KMS-11 (cell line): ENCODE data around the gene MBOAT1.

Experiments used
- H2AFZ ChIP-seq: fragments of 200-600 bp; sonication (generic); 2 replicates; pipeline ENCODE4 v1.6.1; 2016; ENCODE audit warnings: antibody characterized with exemption, mixed run types, low read depth
- H3K27ac ChIP-seq: fragments of 200-600 bp; sonication (generic); 2 replicates; pipeline ENCODE4 v1.6.1; 2016; ENCODE audit warnings: mild to moderate bottlenecking, mixed run types
- H3K27me3 ChIP-seq: fragments of 200-600 bp; sonication (generic); 2 replicates; pipeline ENCODE4 v1.6.1; 2017; ENCODE audit warnings: mild to moderate bottlenecking, low read depth, mixed run types, moderate library complexity; ENCODE audit not compliant: insufficient read depth
- H3K36me3 ChIP-seq: fragments of 200-600 bp; sonication (generic); 2 replicates; pipeline ENCODE4 v1.6.1; 2017; ENCODE audit warnings: mild to moderate bottlenecking, mixed run types; ENCODE audit not compliant: insufficient read depth
- H3K4me1 ChIP-seq: fragments of 200-600 bp; sonication (generic); 2 replicates; pipeline ENCODE4 v1.6.1; 2016; ENCODE audit warnings: mild to moderate bottlenecking, low read depth, mixed run types; ENCODE audit not compliant: poor library complexity, severe bottlenecking
- H3K4me2 ChIP-seq: fragments of 200-600 bp; sonication (generic); 2 replicates; pipeline ENCODE4 v1.7.0; 2016; ENCODE audit warnings: mild to moderate bottlenecking, mixed run types
- H3K4me3 ChIP-seq: fragments of 200-600 bp; sonication (generic); IDR thresholded peaks from 2 replicates; pipeline ENCODE4 v1.6.1; 2017; ENCODE audit warnings: low read depth, low read length, mixed read lengths; ENCODE audit not compliant: insufficient read depth
- H3K79me2 ChIP-seq: fragments of 200-600 bp; sonication (generic); 2 replicates; pipeline ENCODE4 v1.6.1; 2016; ENCODE audit warnings: low read depth, mixed run types; ENCODE audit not compliant: insufficient read depth
- H3K9ac ChIP-seq: fragments of 200-600 bp; sonication (generic); 2 replicates; pipeline ENCODE4 v1.6.1; 2016; ENCODE audit warnings: mild to moderate bottlenecking, mixed run types
- H4K20me1 ChIP-seq: fragments of 200-600 bp; sonication (generic); 2 replicates; pipeline ENCODE4 v1.6.1; 2016; ENCODE audit warnings: mild to moderate bottlenecking, mixed run types; ENCODE audit not compliant: insufficient read depth
- TF ChIP-seq, protein P1 (sequence below): fragments of 200-600 bp; sonication (generic); conservative IDR thresholded peaks from 2 replicates; pipeline ENCODE4 v1.6.1; 2017; ENCODE audit warnings: low read depth, mild to moderate bottlenecking, antibody characterized with exemption, low read length, moderate library complexity, mixed read lengths

MBOAT1 gene

DNA sequence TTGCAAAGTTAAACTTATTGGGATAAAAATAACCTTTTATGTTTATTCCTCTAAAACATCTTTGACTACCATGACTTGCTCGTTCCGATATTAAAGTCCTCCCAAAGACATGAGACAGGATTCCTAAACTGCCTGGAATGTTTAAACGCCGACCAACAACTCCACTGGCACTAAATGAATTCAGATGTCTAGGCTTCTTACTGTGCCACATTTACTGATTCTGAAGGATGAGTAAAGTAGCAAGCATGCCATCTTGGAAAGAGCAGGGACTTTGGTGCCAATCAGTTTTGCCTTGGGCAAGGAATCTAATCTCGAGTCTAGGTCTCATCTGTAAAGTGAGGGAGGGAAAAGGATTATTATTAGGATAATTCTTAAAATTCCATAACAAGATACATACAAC is 25.3 kb downstream of the MBOAT1 start:
- Histone ChIP-seq H3K4me2 (no peak overlapping the region), H3K9ac (no peak overlapping the region), H3K79me2 (peaks cover 6% of the 10 kb centered on the region; the same call in 1 of the 2 replicates)

DNA sequence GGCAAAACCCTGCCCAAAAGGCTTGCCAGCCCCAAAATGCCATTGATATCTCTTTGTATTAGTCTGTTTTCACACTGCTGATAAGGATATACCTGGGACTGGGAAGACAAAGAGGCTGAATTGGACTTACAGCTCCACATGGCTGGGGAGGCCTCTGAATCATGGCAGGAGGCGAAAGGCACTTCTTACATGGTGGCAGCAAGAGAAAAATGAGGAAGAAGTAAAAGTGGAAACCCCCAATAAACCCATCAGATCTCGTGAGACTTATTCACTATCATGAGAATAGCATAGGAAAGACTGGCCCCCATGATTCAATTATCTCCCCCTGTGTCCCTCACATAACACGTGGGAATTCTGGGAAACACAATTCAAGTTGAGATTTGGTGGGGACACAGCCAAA is 28.6 kb downstream of the MBOAT1 start:
- peaks cover 21% of the 10 kb centered on the region for H3K4me1 ChIP-seq
- H3K4me2 ChIP-seq = no peak overlapping the region
- no peak overlapping the region for H3K4me3 ChIP-seq
- no peak overlapping the region for H3K27ac ChIP-seq
- H3K79me2 ChIP-seq = peaks cover 11% of the 10 kb centered on the region; the same call in 1 of the 2 replicates
- H3K36me3 ChIP-seq = no peaks in the 10 kb centered on the region
- no peaks in the 10 kb centered on the region for H4K20me1 ChIP-seq
- TF ChIP-seq, protein P1, sequence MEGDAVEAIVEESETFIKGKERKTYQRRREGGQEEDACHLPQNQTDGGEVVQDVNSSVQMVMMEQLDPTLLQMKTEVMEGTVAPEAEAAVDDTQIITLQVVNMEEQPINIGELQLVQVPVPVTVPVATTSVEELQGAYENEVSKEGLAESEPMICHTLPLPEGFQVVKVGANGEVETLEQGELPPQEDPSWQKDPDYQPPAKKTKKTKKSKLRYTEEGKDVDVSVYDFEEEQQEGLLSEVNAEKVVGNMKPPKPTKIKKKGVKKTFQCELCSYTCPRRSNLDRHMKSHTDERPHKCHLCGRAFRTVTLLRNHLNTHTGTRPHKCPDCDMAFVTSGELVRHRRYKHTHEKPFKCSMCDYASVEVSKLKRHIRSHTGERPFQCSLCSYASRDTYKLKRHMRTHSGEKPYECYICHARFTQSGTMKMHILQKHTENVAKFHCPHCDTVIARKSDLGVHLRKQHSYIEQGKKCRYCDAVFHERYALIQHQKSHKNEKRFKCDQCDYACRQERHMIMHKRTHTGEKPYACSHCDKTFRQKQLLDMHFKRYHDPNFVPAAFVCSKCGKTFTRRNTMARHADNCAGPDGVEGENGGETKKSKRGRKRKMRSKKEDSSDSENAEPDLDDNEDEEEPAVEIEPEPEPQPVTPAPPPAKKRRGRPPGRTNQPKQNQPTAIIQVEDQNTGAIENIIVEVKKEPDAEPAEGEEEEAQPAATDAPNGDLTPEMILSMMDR = no peak
- H2AFZ ChIP-seq = no peak overlapping the region
- no peaks in the 10 kb centered on the region for H3K27me3 ChIP-seq
- no peak overlapping the region for H3K9ac ChIP-seq

More for the DNA sequence above, 25.3 kb downstream of the MBOAT1 start:
- Histone ChIP-seq H3K36me3 (no peaks in the 10 kb centered on the region), H3K27me3 (no peaks in the 10 kb centered on the region), H2AFZ (no peak overlapping the region), H4K20me1 (no peaks in the 10 kb centered on the region), H3K4me3 (no peak overlapping the region), H3K4me1 (peaks cover 4% of the 10 kb centered on the region), H3K27ac (no peak overlapping the region)
- TF ChIP-seq, protein P1 = no peak

DNA sequence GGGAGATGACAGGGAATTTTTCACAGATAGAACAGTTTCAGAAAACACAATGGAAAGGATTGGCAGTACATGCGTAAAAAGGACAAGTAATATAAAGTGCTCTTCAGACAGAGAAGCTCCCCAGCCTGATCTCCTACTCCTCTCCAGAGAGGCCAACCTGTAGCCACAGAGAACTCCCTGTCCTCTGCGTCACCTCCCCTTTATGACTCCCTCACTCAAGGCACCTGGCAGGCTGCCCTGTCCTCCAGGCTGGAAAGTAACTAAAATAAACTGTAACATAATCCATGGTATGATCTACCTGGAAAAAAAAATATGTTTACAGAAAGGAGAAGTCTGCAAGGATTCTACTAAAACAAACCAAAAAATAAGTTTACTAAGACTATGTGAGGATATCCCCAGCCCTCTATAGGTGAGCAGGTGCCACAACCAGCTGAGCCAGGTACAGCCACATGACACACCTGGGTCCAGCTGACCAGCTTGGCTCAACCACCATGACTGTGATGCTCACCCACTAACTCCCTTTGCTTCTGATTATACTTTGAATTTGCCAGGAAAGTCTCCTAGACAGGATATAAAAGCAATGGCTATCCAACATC is 29.2 kb downstream of the MBOAT1 start:
- Histone ChIP-seq H3K9ac (no peak overlapping the region), H4K20me1 (no peaks in the 10 kb centered on the region), H3K4me3 (no peak overlapping the region), H3K4me2 (no peak overlapping the region), H3K36me3 (no peaks in the 10 kb centered on the region), H3K4me1 (peaks cover 21% of the 10 kb centered on the region), H3K27me3 (no peaks in the 10 kb centered on the region), H2AFZ (no peak overlapping the region), H3K79me2 (peaks cover 11% of the 10 kb centered on the region; the same call in 1 of the 2 replicates), H3K27ac (no peak overlapping the region)
- TF ChIP-seq, protein P1 = no peak

DNA sequence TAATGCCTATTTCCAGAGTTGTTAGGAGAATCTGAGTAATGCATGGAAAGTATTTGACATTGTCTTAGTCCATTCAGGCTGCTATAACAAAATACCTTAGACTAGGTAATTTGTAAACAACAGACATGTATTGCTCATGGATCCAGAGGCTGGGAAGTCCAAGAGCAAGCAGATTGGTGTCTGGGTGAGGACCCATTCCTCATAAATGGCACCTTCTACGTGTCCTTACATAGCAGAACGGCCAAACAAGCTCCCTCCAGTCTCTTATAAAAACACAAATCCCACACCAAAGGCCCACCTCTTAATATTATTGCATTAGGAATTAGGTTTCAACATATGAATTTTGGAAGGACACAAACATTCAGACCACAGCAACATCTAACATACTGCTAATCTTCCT is 30.2 kb downstream of the MBOAT1 start:
- no peaks in the 10 kb centered on the region for H4K20me1 ChIP-seq
- H3K36me3 ChIP-seq = no peaks in the 10 kb centered on the region
- no peak overlapping the region for H2AFZ ChIP-seq
- H3K79me2 ChIP-seq = peaks cover 11% of the 10 kb centered on the region; the same call in 1 of the 2 replicates
- H3K4me2 ChIP-seq = no peak overlapping the region
- TF ChIP-seq, protein P1 = no peak
- peaks cover 21% of the 10 kb centered on the region for H3K4me1 ChIP-seq
- H3K27ac ChIP-seq = no peak overlapping the region
- no peaks in the 10 kb centered on the region for H3K27me3 ChIP-seq
- H3K4me3 ChIP-seq = no peak overlapping the region
- no peak overlapping the region for H3K9ac ChIP-seq
